PC-3 (cell line): ENCODE measurements around the gene ZBTB40. TPM values are rescaled to one million over a fixed set of nuclear protein-coding genes. Genes with fewer than 3 reads are reported as not detected.

Experiments used
- ATAC-seq: fragments of 200-7000 bp; cut with Tn5 transposase; 2 replicates; pipeline ENCODE4 v1.9.1; 2020; ENCODE audit warnings: mild to moderate bottlenecking, moderate library complexity
- BruUV-seq: library from RNA; stranded (reverse); fragments of 400-500 nt; replicated peaks from 2 replicates; lab custom pipeline; 2021; lab: Mats Ljungman, UMichigan
- CTCF ChIA-PET: fragments of 300-600 bp; sonication (Branson Sonifier 250); formaldehyde crosslinking; loops from one replicate; lab custom pipeline; 2022; ENCODE audit warnings: antibody characterized with exemption; lab: Charles Lee
- POLR2A ChIA-PET: fragments of 300-600 bp; sonication (Branson Sonifier 250); formaldehyde crosslinking; loops from one replicate; lab custom pipeline; 2022; ENCODE audit warnings: antibody characterized with exemption; ENCODE audit not compliant: unreplicated experiment; lab: Charles Lee
- DNase-seq: peaks from one replicate; pipeline ENCODE4 v3.0.0-alpha.2; 2015
- H2AFZ ChIP-seq: fragments of 300-600 bp; sonication (generic); 2 replicates; pipeline ENCODE4 v1.6.0; 2016; ENCODE audit warnings: antibody characterized with exemption, low read length
- H3F3A ChIP-seq: fragments of 300-600 bp; sonication (generic); one replicate; pipeline ENCODE4 v1.6.0; 2017; ENCODE audit warnings: antibody characterized with exemption, low read length, control low read depth, mild to moderate bottlenecking; ENCODE audit not compliant: unreplicated experiment
- H3K27ac ChIP-seq: fragments of 300-600 bp; sonication (generic); 2 replicates; pipeline ENCODE4 v1.5.1; 2016; ENCODE audit warnings: mild to moderate bottlenecking, low read length
- H3K27me3 ChIP-seq: fragments of 300-600 bp; sonication (generic); 2 replicates; pipeline ENCODE4 v1.6.1; 2016; ENCODE audit warnings: low read length, mixed read lengths
- H3K36me3 ChIP-seq: fragments of 300-600 bp; sonication (generic); 2 replicates; pipeline ENCODE4 v1.6.1; 2016; ENCODE audit warnings: low read depth, mixed run types, low read length, mixed read lengths
- H3K4me1 ChIP-seq: fragments of 300-600 bp; sonication (generic); 2 replicates; pipeline ENCODE4 v1.5.1; 2016; ENCODE audit warnings: low read length; ENCODE audit not compliant: insufficient read depth
- H3K4me2 ChIP-seq: fragments of 300-600 bp; sonication (generic); 2 replicates; pipeline ENCODE4 v1.6.0; 2016; ENCODE audit warnings: low read length
- H3K4me3 ChIP-seq: fragments of 300-600 bp; sonication (generic); 2 replicates; pipeline ENCODE4 v1.5.1; 2016; ENCODE audit warnings: mild to moderate bottlenecking, low read length, mixed read lengths
- H3K79me2 ChIP-seq: fragments of 300-600 bp; sonication (generic); 2 replicates; pipeline ENCODE4 v1.6.1; 2017; ENCODE audit warnings: low read length, mixed read lengths
- H3K9ac ChIP-seq: fragments of 300-600 bp; sonication (generic); 2 replicates; pipeline ENCODE4 v1.6.0; 2016; ENCODE audit warnings: mild to moderate bottlenecking, low read length
- H3K9me2 ChIP-seq: fragments of 300-600 bp; sonication (generic); replicated peaks from 2 replicates; pipeline ENCODE4 v1.6.1; 2016; ENCODE audit warnings: mixed run types, low read length, mixed read lengths
- H3K9me3 ChIP-seq: fragments of 300-600 bp; sonication (generic); 2 replicates; pipeline ENCODE4 v1.6.1; 2016; ENCODE audit warnings: low read length, mixed read lengths
- H4K20me1 ChIP-seq: fragments of 300-600 bp; sonication (generic); 2 replicates; pipeline ENCODE4 v1.6.1; 2016; ENCODE audit warnings: low read length, mixed read lengths
- EZH2 ChIP-seq: fragments of 300-600 bp; sonication (generic); IDR thresholded peaks from one replicate; pipeline ENCODE4 v1.6.1; 2017; ENCODE audit warnings: antibody characterized with exemption, mild to moderate bottlenecking, low read length; ENCODE audit not compliant: unreplicated experiment
- EZH2phosphoT487 ChIP-seq: fragments of 300-600 bp; sonication (generic); IDR thresholded peaks from 2 replicates; pipeline ENCODE4 v1.6.1; 2018; ENCODE audit warnings: mild to moderate bottlenecking, antibody characterized with exemption, low read length, borderline replicate concordance
- intact Hi-C: fragments of 100-400 bp; cut with micrococcal nuclease; formaldehyde crosslinking; loops from 2 replicates; pipeline ENCODE4 v1.9.0; 2023
- total RNA-seq: library from RNA; depleted of rRNA; stranded (reverse); fragments of >200 nt; gene quantifications from 2 replicates; pipeline ENCODE4 v1.2.3, GENCODE V29; 2014
- TF ChIP-seq, protein P1 (sequence below): fragments of 300-600 bp; sonication (generic); conservative IDR thresholded peaks from 2 replicates; pipeline ENCODE4 v1.5.1; 2017; ENCODE audit warnings: antibody characterized with exemption, low read depth, mild to moderate bottlenecking, low read length

The ZBTB40 gene
- total RNA-seq, 1 experiment from 2014 or later = 20.2 TPM

GRCh38 chr1:22404486-22404885 lies 47.2 kb upstream of the ZBTB40 start:
- H3K4me3 ChIP-seq = no peak overlapping the region
- ChIA-PET CTCF (no interaction called here), POLR2A (no interaction called here)
- H2AFZ ChIP-seq = no peak overlapping the region
- H3K9ac ChIP-seq = no peak overlapping the region
- H3K9me3 ChIP-seq = no peaks in the 10 kb centered on the region
- no peaks in the 10 kb centered on the region for H3K9me2 ChIP-seq
- no peaks in the 10 kb centered on the region for H3K79me2 ChIP-seq
- no peak overlapping the region for H3K4me2 ChIP-seq
- no peaks in the 10 kb centered on the region for H3K27me3 ChIP-seq
- H3K27ac ChIP-seq = no peak overlapping the region
- TF ChIP-seq EZH2phosphoT487 (no peak), EZH2 (no peak)
- TF ChIP-seq, protein P1, sequence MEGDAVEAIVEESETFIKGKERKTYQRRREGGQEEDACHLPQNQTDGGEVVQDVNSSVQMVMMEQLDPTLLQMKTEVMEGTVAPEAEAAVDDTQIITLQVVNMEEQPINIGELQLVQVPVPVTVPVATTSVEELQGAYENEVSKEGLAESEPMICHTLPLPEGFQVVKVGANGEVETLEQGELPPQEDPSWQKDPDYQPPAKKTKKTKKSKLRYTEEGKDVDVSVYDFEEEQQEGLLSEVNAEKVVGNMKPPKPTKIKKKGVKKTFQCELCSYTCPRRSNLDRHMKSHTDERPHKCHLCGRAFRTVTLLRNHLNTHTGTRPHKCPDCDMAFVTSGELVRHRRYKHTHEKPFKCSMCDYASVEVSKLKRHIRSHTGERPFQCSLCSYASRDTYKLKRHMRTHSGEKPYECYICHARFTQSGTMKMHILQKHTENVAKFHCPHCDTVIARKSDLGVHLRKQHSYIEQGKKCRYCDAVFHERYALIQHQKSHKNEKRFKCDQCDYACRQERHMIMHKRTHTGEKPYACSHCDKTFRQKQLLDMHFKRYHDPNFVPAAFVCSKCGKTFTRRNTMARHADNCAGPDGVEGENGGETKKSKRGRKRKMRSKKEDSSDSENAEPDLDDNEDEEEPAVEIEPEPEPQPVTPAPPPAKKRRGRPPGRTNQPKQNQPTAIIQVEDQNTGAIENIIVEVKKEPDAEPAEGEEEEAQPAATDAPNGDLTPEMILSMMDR = no peak
- ATAC-seq (no peak), DNase-seq (no peak)
- H3K36me3 ChIP-seq = no peaks in the 10 kb centered on the region
- H3F3A ChIP-seq = no peaks in the 10 kb centered on the region
- BruUV-seq = no TSS peak
- H4K20me1 ChIP-seq = no peaks in the 10 kb centered on the region
- no peaks in the 10 kb centered on the region for H3K4me1 ChIP-seq
- intact Hi-C loops = no loop called here

GRCh38 chr1:22406722-22407495 lies 44.7 kb upstream of the ZBTB40 start:
- H3K27ac ChIP-seq = no peak overlapping the region
- H3K9ac ChIP-seq = no peak overlapping the region
- no TSS peak for BruUV-seq
- H3K9me3 ChIP-seq = no peaks in the 10 kb centered on the region
- H4K20me1 ChIP-seq = no peaks in the 10 kb centered on the region
- H3F3A ChIP-seq = no peaks in the 10 kb centered on the region
- H3K79me2 ChIP-seq = no peaks in the 10 kb centered on the region
- no peak overlapping the region for H3K4me3 ChIP-seq
- TF ChIP-seq EZH2 = no peak
- no peak for TF ChIP-seq EZH2phosphoT487
- TF ChIP-seq, protein P1 = no peak
- H3K4me2 ChIP-seq = no peak overlapping the region
- no peaks in the 10 kb centered on the region for H3K27me3 ChIP-seq
- CTCF ChIA-PET = no interaction called here
- POLR2A ChIA-PET = no interaction called here
- ATAC-seq = no peak
- no peak for DNase-seq
- no peaks in the 10 kb centered on the region for H3K9me2 ChIP-seq
- no peak overlapping the region for H2AFZ ChIP-seq
- H3K36me3 ChIP-seq = no peaks in the 10 kb centered on the region
- intact Hi-C loops = no loop called here
- no peaks in the 10 kb centered on the region for H3K4me1 ChIP-seq

DNA sequence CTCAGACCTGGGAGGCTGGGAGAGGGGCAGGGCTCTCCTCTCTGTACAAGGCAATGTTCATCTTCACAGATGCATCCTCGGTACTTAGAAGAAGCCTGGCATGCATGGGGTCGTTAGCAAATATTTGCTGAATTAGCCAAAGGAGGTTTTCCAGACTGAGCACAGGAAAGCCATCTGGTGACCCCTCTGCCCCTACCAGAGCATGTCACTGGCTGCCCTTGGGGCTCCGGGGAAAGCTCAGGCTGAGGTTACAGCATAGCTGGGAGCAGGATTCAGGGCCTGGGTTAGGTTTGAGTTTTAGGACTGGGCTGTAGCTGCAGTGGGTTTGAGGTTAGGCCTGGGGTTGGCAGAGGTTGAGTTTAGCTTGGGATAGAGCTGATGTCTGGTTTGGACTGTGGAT lies 43.4 kb upstream of the ZBTB40 start:
- TF ChIP-seq EZH2phosphoT487 (no peak), EZH2 (no peak)
- TF ChIP-seq, protein P1 = no peak
- DNase-seq = no peak
- no peak overlapping the region for H3K9ac ChIP-seq
- H3F3A ChIP-seq = no peaks in the 10 kb centered on the region
- no TSS peak for BruUV-seq
- no peaks in the 10 kb centered on the region for H3K79me2 ChIP-seq
- no peak overlapping the region for H2AFZ ChIP-seq
- no peaks in the 10 kb centered on the region for H3K27me3 ChIP-seq
- no peak for ATAC-seq
- H3K9me3 ChIP-seq = no peaks in the 10 kb centered on the region
- no peaks in the 10 kb centered on the region for H3K9me2 ChIP-seq
- H3K27ac ChIP-seq = no peak overlapping the region
- CTCF ChIA-PET = no interaction called here
- H3K36me3 ChIP-seq = no peaks in the 10 kb centered on the region
- H3K4me2 ChIP-seq = no peak overlapping the region
- no peak overlapping the region for H3K4me3 ChIP-seq
- intact Hi-C loops = no loop called here
- POLR2A ChIA-PET = no interaction called here
- H4K20me1 ChIP-seq = no peaks in the 10 kb centered on the region
- H3K4me1 ChIP-seq = peaks cover 13% of the 10 kb centered on the region
